Cortex of kidney (tissue), 1 donor: ENCODE results near the gene CACNG6.

Source experiments
- DNase-seq: peaks from one replicate; lab custom pipeline; 2025; lab: John Stamatoyannopoulos, UW

Gene CACNG6

DNA sequence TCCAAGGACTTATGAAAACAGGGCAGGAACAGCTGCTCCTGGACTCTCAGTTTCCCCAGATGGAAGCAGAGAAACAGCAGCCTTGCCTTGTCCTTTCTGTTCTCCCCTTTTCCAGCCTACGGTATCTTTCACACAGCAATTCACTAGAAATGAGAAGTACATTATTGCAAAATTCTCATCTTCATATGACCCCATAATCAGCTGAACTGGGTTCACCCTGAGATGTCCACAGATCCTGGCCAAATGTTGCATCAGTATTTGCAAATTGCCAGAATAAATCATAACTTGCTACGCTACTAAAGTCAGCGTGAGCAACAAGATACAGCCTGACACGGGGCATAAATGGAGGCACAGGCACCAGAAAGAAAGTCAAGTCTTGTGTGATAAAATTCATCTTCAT lies 56.2 kb downstream of the CACNG6 start:
- no peak for DNase-seq
